GM06990 (cell line): ENCODE measurements around the gene ITPKC.

Experiments
- DNase-seq: peaks from one replicate; pipeline ENCODE4 v3.0.0-alpha.2; 2011; ENCODE audit not compliant: insufficient read length; ENCODE audit errors: extremely low read depth
- H3K27me3 ChIP-seq: replicated peaks from 2 replicates; pipeline ENCODE4 v1.6.0; 2011; ENCODE audit warnings: low read length; ENCODE audit not compliant: control insufficient read depth, insufficient read depth
- H3K36me3 ChIP-seq: 2 replicates; pipeline ENCODE4 v1.5.1; 2011; ENCODE audit warnings: low read length; ENCODE audit not compliant: control insufficient read depth, insufficient read depth
- H3K4me3 ChIP-seq: replicated peaks from 2 replicates; pipeline ENCODE4 v1.5.1; 2011; ENCODE audit warnings: low read depth, mild to moderate bottlenecking, control low read depth, low read length
- CTCF ChIP-seq: IDR thresholded peaks from 2 replicates; pipeline ENCODE4 v1.5.1; 2011; ENCODE audit warnings: low read length, control low read depth, mild to moderate bottlenecking, inconsistent platforms; ENCODE audit not compliant: insufficient read depth, poor library complexity, severe bottlenecking

ITPKC gene

GRCh38 chr19:40687525-40688016, 29.3 kb upstream of the ITPKC start:
- no peak for TF ChIP-seq CTCF
- H3K36me3 ChIP-seq: peaks cover 1% of the 10 kb centered on the region
- no peak overlapping the region for H3K4me3 ChIP-seq
- peak; percentile 45 for DNase-seq
- no peaks in the 10 kb centered on the region for H3K27me3 ChIP-seq

GRCh38 chr19:40688309-40688708, 28.6 kb upstream of the ITPKC start:
- Histone ChIP-seq H3K4me3 (no peak overlapping the region), H3K27me3 (no peaks in the 10 kb centered on the region), H3K36me3 (peaks cover 1% of the 10 kb centered on the region)
- DNase-seq: no peak
- TF ChIP-seq CTCF: no peak

GRCh38 chr19:40688987-40689338, 27.9 kb upstream of the ITPKC start:
- no peaks in the 10 kb centered on the region for H3K27me3 ChIP-seq
- H3K36me3 ChIP-seq: peaks cover 1% of the 10 kb centered on the region
- DNase-seq: no peak
- H3K4me3 ChIP-seq: no peak overlapping the region
- no peak for TF ChIP-seq CTCF

GRCh38 chr19:40689339-40690049, 27.4 kb upstream of the ITPKC start:
- Histone ChIP-seq H3K4me3 (no peak overlapping the region; the same call in 1 of the 2 replicates), H3K27me3 (no peaks in the 10 kb centered on the region), H3K36me3 (peaks cover 1% of the 10 kb centered on the region)
- no peak for TF ChIP-seq CTCF
- peak; percentile 63 for DNase-seq

GRCh38 chr19:40690050-40690692, 26.7 kb upstream of the ITPKC start, which contains the start of gene NUMBL:
Gene NUMBL, minus strand, starts transcription at chr19:40690651. Its CDS starts 168 bp downstream, at chr19:40690483.
- H3K36me3 ChIP-seq: peaks cover 1% of the 10 kb centered on the region
- no peak for TF ChIP-seq CTCF

More at GRCh38 chr19:40690050-40690692, 26.7 kb upstream of the ITPKC start, which contains the start of gene NUMBL:
- Histone ChIP-seq H3K27me3 (no peaks in the 10 kb centered on the region), H3K4me3 (peak within 1 kb of the TSS; percentile 67)
- no peak for DNase-seq
